IMR-90 (cell line): ENCODE results near the gene HMGA1. TPM values are rescaled to one million over a fixed set of nuclear protein-coding genes. Genes with fewer than 3 reads are reported as not detected.

ENCODE experiments used
- ATAC-seq: fragments of 200-7000 bp; cut with Tn5 transposase; 2 replicates; pipeline ENCODE4 v1.9.1; 2020; ENCODE audit warnings: low read depth, mild to moderate bottlenecking, moderate library complexity
- BruUV-seq: library from RNA; stranded (reverse); fragments of 400-500 nt; replicated peaks from 2 replicates; lab custom pipeline; 2021; lab: Mats Ljungman, UMichigan
- CTCF ChIA-PET: fragments of 300-600 bp; formaldehyde crosslinking; extraction: SDS; loops from one replicate; lab custom pipeline; 2021; ENCODE audit warnings: antibody characterized with exemption; lab: Yijun Ruan, JAX
- POLR2A ChIA-PET: fragments of 300-600 bp; sonication (Branson Sonifier 250); formaldehyde crosslinking; loops from one replicate; lab custom pipeline; 2022; ENCODE audit warnings: antibody characterized with exemption; ENCODE audit not compliant: unreplicated experiment; lab: Charles Lee
- DNase-seq: peaks from one replicate; pipeline ENCODE4 v3.0.0; 2013
- H2AFZ ChIP-seq: replicated peaks from 2 replicates; pipeline ENCODE3; 2013; ENCODE audit warnings: low read length, mild to moderate bottlenecking; ENCODE audit not compliant: poor library complexity
- H2AK5ac ChIP-seq: 2 replicates; pipeline ENCODE4 v1.6.1; 2013; ENCODE audit warnings: low read depth, low read length, inconsistent platforms
- H2AK9ac ChIP-seq: replicated peaks from 2 replicates; pipeline ENCODE3; 2013; ENCODE audit warnings: mild to moderate bottlenecking, low read depth, low read length, moderate library complexity; ENCODE audit not compliant: poor library complexity
- H2BK120ac ChIP-seq: 2 replicates; pipeline ENCODE4 v1.6.1; 2013; ENCODE audit warnings: low read depth, low read length, inconsistent platforms
- H2BK15ac ChIP-seq: 3 replicates; pipeline ENCODE4 v1.6.1; 2013; ENCODE audit warnings: low read depth, low read length, inconsistent platforms
- H2BK20ac ChIP-seq: 2 replicates; pipeline ENCODE4 v1.6.1; 2013; ENCODE audit warnings: low read depth, mild to moderate bottlenecking, inconsistent platforms, low read length, moderate library complexity
- H2BK5ac ChIP-seq: 2 replicates; pipeline ENCODE4 v1.6.1; 2013; ENCODE audit warnings: mild to moderate bottlenecking, low read depth, low read length, inconsistent platforms; ENCODE audit not compliant: poor library complexity, severe bottlenecking
- H3K14ac ChIP-seq: replicated peaks from 2 replicates; pipeline ENCODE4 v1.6.1; 2013; ENCODE audit warnings: low read depth, low read length, inconsistent platforms
- H3K18ac ChIP-seq: 2 replicates; pipeline ENCODE4 v1.6.1; 2013; ENCODE audit warnings: low read depth, low read length, control low read depth
- H3K23ac ChIP-seq: 2 replicates; pipeline ENCODE4 v1.6.1; 2013; ENCODE audit warnings: low read depth, low read length, inconsistent platforms
- H3K27ac ChIP-seq: 2 replicates; pipeline ENCODE4 v1.5.1; 2013; ENCODE audit warnings: mild to moderate bottlenecking, control low read depth, low read length; ENCODE audit not compliant: insufficient read depth
- H3K27me3 ChIP-seq: 2 replicates; pipeline ENCODE4 v1.6.1; 2013; ENCODE audit warnings: low read length; ENCODE audit not compliant: control insufficient read depth, insufficient read depth
- H3K36me3 ChIP-seq: 2 replicates; pipeline ENCODE4 v1.6.1; 2013; ENCODE audit warnings: low read length, mixed read lengths; ENCODE audit not compliant: control insufficient read depth, insufficient read depth
- H3K4ac ChIP-seq: 2 replicates; pipeline ENCODE4 v1.6.1; 2013; ENCODE audit warnings: low read depth, low read length, inconsistent platforms
- H3K4me1 ChIP-seq: 2 replicates; pipeline ENCODE4 v1.6.1; 2013; ENCODE audit warnings: low read length, mixed read lengths; ENCODE audit not compliant: control insufficient read depth, insufficient read depth
- H3K4me2 ChIP-seq: 2 replicates; pipeline ENCODE4 v1.6.1; 2013; ENCODE audit warnings: low read depth, mild to moderate bottlenecking, control low read depth, low read length, moderate library complexity
- H3K4me3 ChIP-seq: 2 replicates; pipeline ENCODE4 v1.5.1; 2013; ENCODE audit warnings: low read depth, mild to moderate bottlenecking, control low read depth, low read length, moderate library complexity; ENCODE audit not compliant: insufficient read depth
- H3K56ac ChIP-seq: 2 replicates; pipeline ENCODE4 v1.6.1; 2013; ENCODE audit warnings: low read length, inconsistent platforms; ENCODE audit not compliant: insufficient read depth; ENCODE audit errors: extremely low read depth
- H3K79me1 ChIP-seq, 2 experiments: 2 replicates each; pipeline ENCODE4 v1.6.1; 2013; ENCODE audit warnings: low read length in 2 of 2, inconsistent platforms in 1 of 2, low read depth in 1 of 2
- H3K9ac ChIP-seq: 2 replicates; pipeline ENCODE4 v1.6.1; 2013; ENCODE audit warnings: low read depth, low read length, control low read depth
- H3K9me1 ChIP-seq: 2 replicates; pipeline ENCODE4 v1.6.1; 2013; ENCODE audit warnings: low read length, inconsistent platforms; ENCODE audit not compliant: insufficient read depth
- H3K9me3 ChIP-seq: 2 replicates; pipeline ENCODE4 v1.6.1; 2013; ENCODE audit warnings: low read length; ENCODE audit not compliant: control insufficient read depth, insufficient read depth
- H4K20me1 ChIP-seq: 2 replicates; pipeline ENCODE4 v1.6.1; 2013; ENCODE audit warnings: low read length, inconsistent platforms; ENCODE audit not compliant: insufficient read depth
- H4K5ac ChIP-seq: 2 replicates; pipeline ENCODE4 v1.6.1; 2013; ENCODE audit warnings: mild to moderate bottlenecking, low read depth, low read length, control low read depth
- H4K8ac ChIP-seq, 2 experiments: 2 replicates each; pipeline ENCODE4 v1.6.1; 2013; ENCODE audit warnings: low read depth in 2 of 2, low read length in 2 of 2, control low read depth in 1 of 2, inconsistent platforms in 1 of 2
- H4K91ac ChIP-seq: 2 replicates; pipeline ENCODE4 v1.6.1; 2013; ENCODE audit warnings: low read depth, low read length, inconsistent platforms; ENCODE audit not compliant: insufficient read depth
- BHLHE40 ChIP-seq: fragments of 150-350 bp; IDR thresholded peaks from 2 replicates; pipeline ENCODE4 v1.6.1; 2016; ENCODE audit warnings: mild to moderate bottlenecking, low read depth, low read length
- CEBPB ChIP-seq: IDR thresholded peaks from 2 replicates; pipeline ENCODE4 v1.6.1; 2012; ENCODE audit warnings: low read depth, low read length, improper control_type of control experiment
- CHD1 ChIP-seq: IDR thresholded peaks from 2 replicates; pipeline ENCODE4 v1.6.1; 2012; ENCODE audit warnings: low read depth, low read length, improper control_type of control experiment
- CTCF ChIP-seq: conservative IDR thresholded peaks from 2 replicates; pipeline ENCODE4 v1.5.1; 2012; ENCODE audit warnings: mild to moderate bottlenecking, low read depth, low read length, improper control_type of control experiment
- ELK1 ChIP-seq: fragments of 150-350 bp; IDR thresholded peaks from 2 replicates; pipeline ENCODE4 v1.6.1; 2016; ENCODE audit warnings: low read depth, mild to moderate bottlenecking, low read length, moderate library complexity, borderline replicate concordance
- FOS ChIP-seq: fragments of 150-350 bp; IDR thresholded peaks from 2 replicates; pipeline ENCODE4 v1.6.1; 2016; ENCODE audit warnings: low read depth, low read length
- MAFK ChIP-seq: IDR thresholded peaks from 2 replicates; pipeline ENCODE4 v1.6.1; 2012; ENCODE audit warnings: low read depth, low read length, improper control_type of control experiment
- MAZ ChIP-seq: IDR thresholded peaks from 2 replicates; pipeline ENCODE4 v1.6.1; 2012; ENCODE audit warnings: low read depth, mild to moderate bottlenecking, low read length, improper control_type of control experiment, moderate library complexity, borderline replicate concordance
- MXI1 ChIP-seq: IDR thresholded peaks from 2 replicates; pipeline ENCODE4 v1.6.1; 2012; ENCODE audit warnings: low read depth, mild to moderate bottlenecking, low read length, moderate library complexity, borderline replicate concordance
- NFE2L2 ChIP-seq: fragments of 150-350 bp; IDR thresholded peaks from 2 replicates; pipeline ENCODE4 v1.6.1; 2016; ENCODE audit warnings: low read depth, mild to moderate bottlenecking, low read length
- POLR2A ChIP-seq: IDR thresholded peaks from 2 replicates; pipeline ENCODE4 v1.6.1; 2012; ENCODE audit warnings: mild to moderate bottlenecking, low read depth, low read length
- RAD21 ChIP-seq: IDR thresholded peaks from 2 replicates; pipeline ENCODE4 v1.6.1; 2012; ENCODE audit warnings: low read length, improper control_type of control experiment
- RCOR1 ChIP-seq: IDR thresholded peaks from 2 replicates; pipeline ENCODE4 v1.6.1; 2012; ENCODE audit warnings: mild to moderate bottlenecking, low read length, improper control_type of control experiment; ENCODE audit not compliant: insufficient replicate concordance
- RFX5 ChIP-seq: IDR thresholded peaks from 2 replicates; pipeline ENCODE4 v1.8.0; 2012; ENCODE audit warnings: low read depth, mild to moderate bottlenecking, low read length, moderate library complexity
- SMC3 ChIP-seq: fragments of 150-350 bp; IDR thresholded peaks from 2 replicates; pipeline ENCODE4 v1.6.1; 2016; ENCODE audit warnings: low read depth, mild to moderate bottlenecking, antibody characterized with exemption, low read length, moderate library complexity
- USF2 ChIP-seq: fragments of 150-350 bp; IDR thresholded peaks from 2 replicates; pipeline ENCODE4 v1.6.1; 2017; ENCODE audit warnings: mild to moderate bottlenecking, antibody characterized with exemption, low read length, low read depth
- WGBS, 2 experiments: methylation state at CpG; one replicate each; pipeline versions ENCODE4 v1.1.5 to v1.1.7; 2013; ENCODE audit warnings: missing lambda C conversion rate in 2 of 2; ENCODE audit not compliant: insufficient read length in 1 of 2; ENCODE audit errors: extremely low coverage in 2 of 2; 5-methylcytosine and 5-hydroxymethylcytosine counted together
- dilution Hi-C: fragments of 300-500 bp; cut with HindIII; formaldehyde crosslinking; loops from one replicate; pipeline ENCODE4 v1.14.3; 2018; ENCODE audit warnings: low sequenced_read_pairs; ENCODE audit not compliant: unreplicated experiment
- in situ Hi-C: fragments of 300-500 bp; cut with MboI; formaldehyde crosslinking; loops from 3 replicates; pipeline ENCODE4 v1.14.3; 2019; ENCODE audit warnings: low sequenced_read_pairs, inconsistent platforms, mixed read lengths
- intact Hi-C: fragments of 100-400 bp; cut with micrococcal nuclease; formaldehyde crosslinking; loops from 2 replicates; pipeline ENCODE4 v1.10.0; 2022
- polyA plus RNA-seq, 3 experiments: library from polyadenylated mRNA; depleted of rRNA; stranded (reverse); fragments of >200 nt; gene quantifications; 2 replicates each; pipeline ENCODE4 v1.2.3, GENCODE V29; 2012; ENCODE audit warnings: low replicate concordance in 1 of 3
- total RNA-seq: library from RNA; depleted of rRNA; stranded (reverse); fragments of >200 nt; gene quantifications from 2 replicates; pipeline ENCODE4 v1.2.3, GENCODE V29; 2012

Gene HMGA1
- total and polyA plus RNA-seq, 2 of the 4 experiments (the other 2 are of a cell fraction), result 101 to 589 TPM

DNA sequence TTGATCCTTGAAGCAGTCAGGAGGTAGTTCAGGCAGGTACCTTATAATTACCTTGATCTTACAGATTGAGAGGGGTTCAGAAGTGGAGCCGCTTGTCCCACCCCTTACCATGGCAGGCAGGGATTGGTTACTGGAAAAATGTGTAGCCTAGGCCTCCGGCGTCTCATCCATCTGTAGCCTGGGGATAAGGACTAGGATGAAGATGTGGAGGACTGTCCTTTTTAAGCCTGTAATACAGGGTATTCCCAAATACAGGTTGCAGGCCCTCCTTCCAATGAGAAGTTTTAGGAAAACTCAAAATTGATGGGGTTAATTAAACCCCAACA, 2.8 kb downstream of the HMGA1 start:
- intact Hi-C loops (loop anchor here (5.0 kb wide), 1 partner anchor 42 kb away; no protein-coding TSS in a partner anchor), dilution Hi-C loops (no loop called here), in situ Hi-C loops (no loop called here)
- TF ChIP-seq RFX5 (no peak), BHLHE40 (no peak), RCOR1 (no peak), CEBPB (no peak), MAZ (no peak), SMC3 (no peak), MAFK (no peak), CHD1 (no peak), RAD21 (no peak), NFE2L2 (no peak), ELK1 (no peak), CTCF (no peak), FOS (no peak), MXI1 (no peak), POLR2A (no peak), USF2 (no peak)
- peak overlapping the region; percentile 53; the same call in 1 of the 2 replicates for H3K4me2 ChIP-seq
- peak overlapping the region; percentile 23; the same call in 1 of the 2 replicates for H4K91ac ChIP-seq
- ChIA-PET CTCF (interaction anchor here (1.1 kb wide), 1 partner anchor 44 kb away, joined by 3 read pairs; no protein-coding TSS in a partner anchor), POLR2A (no interaction called here)
- H2BK120ac ChIP-seq, result peak overlapping the region; percentile 11; the same call in 1 of the 2 replicates
- no peak overlapping the region; the same call in 1 of the 2 replicates for H3K9ac ChIP-seq
- peaks cover 29% of the 10 kb centered on the region for H4K20me1 ChIP-seq
- no peak overlapping the region for H3K27ac ChIP-seq
- no peak overlapping the region for H3K18ac ChIP-seq
- H3K36me3 ChIP-seq, result peaks cover 24% of the 10 kb centered on the region
- peak overlapping the region; percentile 50; the same call in 1 of the 2 replicates for H3K14ac ChIP-seq
- peaks cover 28% of the 10 kb centered on the region for H3K9me1 ChIP-seq
- no peak overlapping the region for H2BK20ac ChIP-seq
- no peak overlapping the region for H4K5ac ChIP-seq
- H3K4me3 ChIP-seq, result no peak overlapping the region
- H2AK5ac ChIP-seq, result peak overlapping the region; percentile 31; the same call in 1 of the 2 replicates
- peak overlapping the region; percentile 3 for H2BK5ac ChIP-seq
- peaks cover 14 to 52% of the 10 kb centered on the region in 2 experiments for H3K79me1 ChIP-seq
- DNase-seq (no peak), ATAC-seq (no peak)
- peak overlapping the region; percentile 71; the same call in 1 of the 2 replicates for H3K4ac ChIP-seq
- peak overlapping the region; percentile 23 for H2AK9ac ChIP-seq
- H2AFZ ChIP-seq, result no peak overlapping the region
- no CpG with 5 or more reads among the region's 3 CpGs for WGBS, 2 experiments
- H3K27me3 ChIP-seq, result no peaks in the 10 kb centered on the region
- H3K56ac ChIP-seq, result no peak overlapping the region
- no peak overlapping the region for H2BK15ac ChIP-seq
- peak overlapping the region in 1 of 2 experiments; percentile 37; a peak in 1 of 4 replicates for H4K8ac ChIP-seq
- H3K23ac ChIP-seq, result peak overlapping the region; percentile 97
- H3K4me1 ChIP-seq, result peaks cover 38% of the 10 kb centered on the region
- BruUV-seq, result TSS peak; percentile 44
- no peaks in the 10 kb centered on the region for H3K9me3 ChIP-seq
